G401 (cell line): Measurements from ENCODE around the gene AOAH. TPM values are rescaled to one million over a fixed set of nuclear protein-coding genes. Genes with fewer than 3 reads are reported as not detected.

ENCODE experiments used
- DNase-seq: peaks from one replicate; pipeline ENCODE4 v3.0.0-alpha.2; 2015; ENCODE audit warnings: low spot score
- in situ Hi-C: cut with HindIII; loops from 2 replicates; pipeline ENCODE4 v1.10.0; 2016; ENCODE audit warnings: low sequenced_read_pairs, mixed read lengths
- total RNA-seq: library from RNA; depleted of rRNA; stranded (reverse); fragments of >200 nt; shearing (Covaris generic); gene quantifications from 2 replicates; pipeline ENCODE4 v1.2.3, GENCODE V29; 2014; rRNA removed

AOAH gene, protein sequence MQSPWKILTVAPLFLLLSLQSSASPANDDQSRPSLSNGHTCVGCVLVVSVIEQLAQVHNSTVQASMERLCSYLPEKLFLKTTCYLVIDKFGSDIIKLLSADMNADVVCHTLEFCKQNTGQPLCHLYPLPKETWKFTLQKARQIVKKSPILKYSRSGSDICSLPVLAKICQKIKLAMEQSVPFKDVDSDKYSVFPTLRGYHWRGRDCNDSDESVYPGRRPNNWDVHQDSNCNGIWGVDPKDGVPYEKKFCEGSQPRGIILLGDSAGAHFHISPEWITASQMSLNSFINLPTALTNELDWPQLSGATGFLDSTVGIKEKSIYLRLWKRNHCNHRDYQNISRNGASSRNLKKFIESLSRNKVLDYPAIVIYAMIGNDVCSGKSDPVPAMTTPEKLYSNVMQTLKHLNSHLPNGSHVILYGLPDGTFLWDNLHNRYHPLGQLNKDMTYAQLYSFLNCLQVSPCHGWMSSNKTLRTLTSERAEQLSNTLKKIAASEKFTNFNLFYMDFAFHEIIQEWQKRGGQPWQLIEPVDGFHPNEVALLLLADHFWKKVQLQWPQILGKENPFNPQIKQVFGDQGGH
- 3.2 and 5.2 TPM in 2 replicates for total RNA-seq

DNA sequence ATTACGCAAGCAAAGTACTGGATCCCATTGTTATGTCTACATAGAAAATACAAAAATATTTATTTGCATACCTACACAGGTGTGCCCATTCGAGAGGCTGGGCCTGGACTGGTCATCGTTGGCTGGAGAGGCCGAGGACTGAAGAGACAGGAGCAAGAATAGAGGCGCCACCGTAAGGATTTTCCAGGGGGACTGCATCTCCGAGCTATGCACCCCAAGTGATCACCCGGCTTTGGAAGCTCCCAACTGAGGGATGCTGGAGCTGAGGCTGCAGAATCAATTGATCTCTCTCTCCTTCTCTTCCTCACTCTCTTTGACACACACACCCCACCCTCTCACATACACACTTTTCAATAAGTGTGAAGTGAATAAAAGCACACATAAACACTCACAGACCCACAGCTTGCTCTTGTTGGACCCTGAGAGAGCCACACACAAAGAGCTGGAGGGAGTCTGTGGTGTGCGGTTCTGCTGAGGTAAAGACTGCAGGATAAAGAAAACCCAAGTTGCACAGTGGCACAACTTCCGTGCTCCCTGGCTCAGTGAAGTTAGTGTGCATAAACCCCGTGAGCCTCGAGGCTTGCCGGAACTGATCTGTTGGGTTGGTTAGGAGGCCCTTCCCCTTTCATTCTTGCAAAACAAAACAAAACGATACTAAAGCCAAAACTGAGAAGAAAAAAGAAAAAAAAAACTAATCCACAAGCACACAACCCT is at the start of gene AOAH:
Gene AOAH, minus strand, starts transcription at position 544 of the 714 bp plus-strand sequence. Its CDS starts 346 bp downstream, at position 198.
- DNase-seq, result no peak
- in situ Hi-C loops, result no loop called here

DNA sequence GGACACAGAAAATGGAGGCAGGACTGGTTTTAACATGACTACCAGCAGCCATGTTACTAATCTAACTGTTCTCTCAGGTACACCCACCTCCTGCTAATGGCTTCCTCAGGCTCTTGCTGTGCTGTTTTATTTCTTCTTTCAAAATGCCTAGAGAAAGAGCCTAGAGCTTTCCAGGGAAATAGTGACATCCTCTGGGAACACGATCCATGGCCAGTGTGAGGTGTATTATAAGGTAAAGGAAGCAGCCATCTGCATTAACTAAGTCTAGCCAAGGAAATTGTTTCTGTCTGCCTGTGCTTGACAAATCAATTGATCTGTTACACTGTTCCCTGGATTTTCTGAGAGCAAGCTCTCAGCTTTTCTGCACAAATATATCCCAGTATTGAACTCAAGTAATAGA is 42.2 kb upstream of the AOAH start:
- in situ Hi-C loops, result no loop called here
- no peak for DNase-seq

DNA sequence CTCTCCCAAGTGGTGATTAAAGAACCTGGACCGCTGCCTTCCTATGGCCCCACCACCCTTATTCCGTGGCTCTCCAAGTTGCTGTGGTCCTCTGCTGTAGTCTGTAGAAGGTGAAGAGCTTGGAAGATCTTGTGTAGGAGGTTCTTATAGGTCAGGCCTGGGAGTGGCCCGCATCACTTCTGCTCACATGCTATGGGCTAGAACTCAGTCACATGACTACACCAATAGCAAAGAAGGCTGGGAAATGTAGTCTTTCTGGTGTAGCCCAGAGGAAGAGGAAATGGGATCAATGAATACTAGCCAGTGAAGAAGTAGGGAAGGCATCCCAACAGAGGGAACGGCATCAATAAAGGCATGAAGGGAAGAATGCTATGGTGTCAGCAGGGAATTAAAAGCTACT is 41.3 kb upstream of the AOAH start:
- DNase-seq, result no peak
- in situ Hi-C loops, result no loop called here

DNA sequence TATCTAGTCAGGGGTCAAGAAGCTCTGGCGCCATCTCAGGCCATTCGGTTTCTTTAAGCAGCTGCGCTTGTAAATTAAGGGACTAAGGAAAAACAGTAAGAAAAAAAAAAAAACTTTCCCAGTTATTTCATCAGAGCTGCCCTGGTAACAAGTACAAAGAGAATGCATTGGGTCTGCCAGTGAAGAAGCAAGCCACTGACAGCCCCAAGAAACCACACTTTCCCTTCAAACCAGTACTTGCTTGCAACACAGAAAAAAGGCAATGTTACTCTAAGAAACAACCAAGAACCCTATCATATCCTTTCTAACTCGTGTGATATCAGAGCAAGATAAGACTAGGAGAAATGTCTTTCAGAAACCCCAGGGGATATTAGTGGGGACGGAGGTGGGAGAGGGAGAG is 40.6 kb upstream of the AOAH start:
- no peak for DNase-seq

DNA sequence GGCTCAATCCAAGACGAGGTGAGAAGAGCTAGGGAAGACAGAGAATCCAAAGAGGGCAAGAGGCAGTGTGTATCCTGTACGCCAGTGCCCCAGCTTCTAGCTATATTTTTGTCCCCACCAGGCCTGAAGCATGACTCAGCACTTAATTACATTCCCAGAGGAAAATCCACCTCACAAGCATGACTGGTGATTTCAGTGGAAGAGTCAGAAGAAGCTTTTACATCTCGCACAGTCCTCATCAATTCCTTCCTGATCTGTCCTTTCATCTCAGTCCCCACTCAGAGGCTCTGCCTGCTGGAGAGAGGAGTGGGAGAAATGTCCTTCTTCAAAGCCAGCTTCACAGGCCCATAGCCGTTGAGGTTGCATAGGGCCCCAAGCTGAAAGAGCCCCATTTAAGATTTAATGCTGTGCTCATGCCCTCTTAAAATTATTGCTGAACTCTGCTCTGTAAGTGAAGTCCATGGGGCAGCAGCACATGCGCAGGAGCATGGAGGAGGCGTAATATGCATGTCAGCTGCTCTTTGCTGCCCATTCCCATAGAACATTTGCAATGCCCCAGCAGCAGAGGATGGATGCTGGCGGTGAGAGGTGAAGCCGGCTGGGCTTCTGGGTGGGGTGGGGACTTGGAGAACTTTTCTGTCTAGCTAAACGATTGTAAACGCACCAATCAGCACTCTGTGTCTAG is 39.0 kb upstream of the AOAH start:
- no peak for DNase-seq
- in situ Hi-C loops, result no loop called here

More for the DNA sequence above, 40.6 kb upstream of the AOAH start:
- in situ Hi-C loops, result no loop called here

DNA sequence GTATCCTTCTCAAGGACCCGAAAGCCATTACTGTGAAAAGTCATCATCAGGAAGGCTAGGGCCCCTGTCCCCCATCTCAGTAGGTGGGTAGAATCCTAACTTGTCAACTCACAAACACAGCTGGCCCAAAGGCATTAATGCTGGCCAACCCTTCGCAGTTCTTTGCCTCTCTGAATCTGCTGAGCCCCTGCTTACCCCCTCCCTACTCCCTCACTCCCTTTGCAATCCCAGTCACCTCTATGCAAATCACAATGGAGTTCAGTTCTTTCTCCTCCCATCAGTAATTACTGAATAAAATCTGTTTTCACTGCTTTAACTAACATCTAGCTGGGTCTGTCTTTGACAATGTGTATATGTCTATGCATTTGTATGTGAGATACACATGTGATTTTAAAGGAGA is 38.1 kb upstream of the AOAH start:
- no peak for DNase-seq
- in situ Hi-C loops, result no loop called here

DNA sequence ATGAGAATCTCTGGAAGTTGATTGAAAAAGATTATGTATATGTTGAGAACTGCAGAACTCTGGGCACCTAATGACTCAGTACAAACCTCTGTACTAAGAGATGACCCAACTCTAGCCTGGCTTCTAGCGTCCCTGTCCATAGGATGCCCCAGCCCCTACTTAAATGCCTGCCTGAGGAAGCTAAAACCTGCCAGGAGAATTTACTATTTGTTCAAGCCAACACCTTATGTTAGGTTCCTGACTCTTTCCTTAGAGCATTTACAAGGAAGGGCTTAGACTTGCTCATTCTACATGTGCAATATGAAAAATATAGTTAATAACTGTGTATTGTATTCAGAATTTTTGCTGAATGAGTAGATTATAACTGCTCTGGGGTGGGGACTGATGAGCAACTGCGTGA is 37.5 kb upstream of the AOAH start:
- DNase-seq, result no peak
- in situ Hi-C loops, result no loop called here

DNA sequence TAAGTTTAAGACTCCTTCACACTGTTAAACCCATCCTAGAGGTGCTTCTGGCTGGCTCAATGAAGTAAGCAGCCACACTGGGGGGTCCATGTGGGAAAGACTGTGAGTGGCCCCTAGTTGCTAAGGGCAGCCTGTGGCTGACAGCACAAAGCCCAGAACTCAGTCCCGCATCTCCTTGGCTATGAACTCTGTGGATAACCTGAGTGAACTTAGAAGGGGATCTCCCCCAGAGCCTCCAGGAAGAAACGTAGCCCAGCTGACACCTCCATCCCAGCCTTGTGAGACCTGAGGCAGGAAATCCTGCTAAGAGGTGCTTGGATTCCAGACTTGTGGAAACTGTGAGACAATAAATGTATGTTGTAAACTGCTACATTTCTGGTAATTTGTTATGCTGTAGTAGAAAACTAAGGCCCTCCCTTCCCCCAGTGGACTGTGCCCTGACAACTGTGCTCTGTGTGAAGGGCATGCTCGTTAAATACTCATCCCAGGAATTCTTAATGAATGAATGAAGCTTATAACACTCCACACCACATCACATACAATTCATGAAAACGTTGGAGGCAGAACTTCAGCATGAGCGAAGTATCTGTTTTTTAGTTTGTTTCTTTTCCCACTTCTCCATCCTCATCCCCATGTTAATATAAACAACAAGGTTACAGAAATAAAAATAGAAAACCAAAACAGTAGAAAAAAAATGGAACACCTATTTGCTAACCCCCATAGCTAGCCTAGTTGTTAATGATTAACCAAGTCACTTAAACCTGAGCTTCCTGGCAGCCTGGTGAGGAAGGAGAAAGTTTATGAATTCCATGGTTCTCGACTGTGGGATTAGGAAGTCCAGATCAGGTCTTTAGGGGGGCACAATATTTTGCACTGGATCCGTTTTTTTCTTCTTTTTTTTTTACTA is 36.8 kb upstream of the AOAH start:
- in situ Hi-C loops, result no loop called here
- no peak for DNase-seq

DNA sequence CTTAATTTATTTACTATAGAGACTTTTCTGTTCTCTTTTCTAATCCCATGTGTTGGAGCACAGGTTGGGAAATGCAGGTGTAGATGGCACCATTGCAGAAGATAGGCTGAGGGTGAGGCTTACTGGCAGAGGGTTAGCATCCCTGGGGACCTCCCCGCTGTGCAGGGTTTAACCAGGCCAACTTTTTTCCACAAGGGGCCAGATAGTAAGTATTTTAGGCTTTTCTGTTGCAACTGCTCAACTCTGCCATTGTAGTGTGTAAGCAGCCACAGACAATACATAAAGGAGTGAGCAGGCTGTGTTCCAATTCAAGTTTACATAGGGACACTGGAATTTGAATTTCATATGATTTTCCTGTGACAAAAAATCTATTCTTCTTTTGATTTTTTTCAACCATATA is 34.6 kb upstream of the AOAH start:
- no peak for DNase-seq
- in situ Hi-C loops, result no loop called here

DNA sequence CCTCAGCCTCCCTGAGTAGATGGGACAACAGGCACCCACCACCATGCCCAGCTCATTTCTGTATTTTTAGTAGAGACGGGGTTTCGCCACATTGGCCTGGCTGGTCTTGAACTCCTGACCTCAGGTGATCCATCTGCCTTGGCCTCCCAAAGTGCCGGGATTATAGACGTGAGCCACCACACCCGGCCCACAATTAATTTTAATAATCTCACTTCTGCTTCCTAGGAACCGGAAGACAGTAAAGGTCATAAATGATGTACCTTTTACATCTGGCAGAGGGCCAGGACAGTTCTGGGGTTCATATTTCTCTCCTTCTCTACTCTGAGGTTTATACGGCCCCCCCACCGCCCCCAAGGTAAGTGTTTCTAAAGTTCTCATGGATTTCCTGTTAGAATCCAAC is 31.2 kb upstream of the AOAH start:
- DNase-seq, result no peak
- in situ Hi-C loops, result no loop called here

DNA sequence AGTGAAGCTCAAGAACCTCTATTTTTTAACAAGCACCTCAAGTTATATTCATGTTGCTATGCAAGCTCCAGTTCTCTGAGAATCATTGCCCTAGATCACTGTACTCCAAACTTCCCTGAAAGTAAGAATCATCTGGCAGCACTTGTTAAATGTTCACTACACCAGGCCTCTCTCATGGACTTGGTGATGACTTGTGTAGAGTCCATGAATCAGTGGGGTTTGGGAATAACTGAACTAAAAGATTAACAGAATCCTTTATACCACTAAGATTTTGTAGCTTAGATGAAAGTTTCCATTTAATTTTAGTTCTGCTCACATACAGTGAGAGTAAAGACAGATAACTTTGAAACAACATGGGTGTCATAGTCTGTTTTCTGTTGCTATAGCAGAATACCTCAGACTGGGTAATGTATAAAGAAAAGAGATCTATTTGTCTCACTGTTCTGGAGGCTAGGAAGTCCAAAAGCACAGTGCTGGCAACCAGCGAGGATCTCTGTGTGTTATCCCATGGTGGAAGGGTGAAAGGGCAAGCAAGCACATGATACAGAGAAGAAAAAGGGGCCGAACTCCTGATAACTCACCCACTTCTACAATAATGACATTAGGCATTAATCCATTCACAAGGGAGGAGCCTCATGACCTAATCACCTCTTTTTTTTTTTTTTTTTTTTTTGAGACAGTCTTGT is 27.9 kb upstream of the AOAH start:
- in situ Hi-C loops, result no loop called here
- no peak for DNase-seq

DNA sequence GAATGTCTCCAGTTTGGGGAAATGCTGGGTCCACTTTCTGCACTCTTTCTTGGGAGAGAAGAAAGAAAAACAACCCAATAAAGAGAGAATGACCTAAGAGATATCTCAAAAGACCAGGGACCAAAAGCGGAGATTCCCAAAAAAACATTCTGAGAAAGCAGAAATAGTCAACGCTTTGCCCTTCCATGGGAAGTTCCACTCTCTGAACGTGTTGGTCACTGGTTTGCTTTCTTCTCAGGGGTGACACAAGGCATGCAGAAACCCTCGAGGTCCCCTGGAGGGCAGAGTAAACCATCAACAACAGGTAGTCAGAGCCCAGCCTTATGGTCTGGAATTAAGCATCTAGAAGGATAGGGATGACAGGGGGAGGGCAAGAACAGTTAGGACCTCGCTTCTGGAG is 26.2 kb upstream of the AOAH start:
- in situ Hi-C loops, result no loop called here
- no peak for DNase-seq

DNA sequence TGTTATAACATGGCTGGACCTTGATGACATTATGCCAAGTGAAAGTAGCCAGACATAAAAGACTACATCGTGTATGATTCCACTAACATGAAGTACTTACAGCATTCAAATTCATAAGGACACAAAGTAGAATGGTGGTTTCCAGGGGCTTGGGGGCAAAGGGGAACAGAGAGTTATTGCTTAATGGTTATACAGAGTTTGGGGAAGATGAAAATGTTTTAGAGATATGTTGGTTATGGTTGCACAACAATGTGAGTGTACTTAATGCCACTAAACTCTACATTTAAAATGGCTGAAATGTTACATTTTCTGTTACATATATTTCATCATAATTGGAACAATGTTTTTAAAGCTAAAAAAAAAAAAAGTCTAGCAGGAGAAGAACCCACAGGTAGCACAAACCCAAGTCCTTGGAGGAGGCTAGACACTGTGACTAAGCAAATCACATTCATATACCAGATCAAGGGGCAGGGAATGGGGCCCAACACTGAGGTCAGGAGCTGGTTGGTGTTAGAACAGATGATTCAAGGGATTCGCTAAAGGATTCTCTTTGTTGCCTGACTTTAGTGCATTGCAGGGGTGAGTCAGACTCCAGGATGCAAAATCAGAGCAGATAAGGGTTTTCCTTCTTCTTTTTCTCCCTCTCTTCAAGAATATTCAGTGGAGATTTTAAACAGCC is 25.1 kb upstream of the AOAH start:
- DNase-seq, result no peak

DNA sequence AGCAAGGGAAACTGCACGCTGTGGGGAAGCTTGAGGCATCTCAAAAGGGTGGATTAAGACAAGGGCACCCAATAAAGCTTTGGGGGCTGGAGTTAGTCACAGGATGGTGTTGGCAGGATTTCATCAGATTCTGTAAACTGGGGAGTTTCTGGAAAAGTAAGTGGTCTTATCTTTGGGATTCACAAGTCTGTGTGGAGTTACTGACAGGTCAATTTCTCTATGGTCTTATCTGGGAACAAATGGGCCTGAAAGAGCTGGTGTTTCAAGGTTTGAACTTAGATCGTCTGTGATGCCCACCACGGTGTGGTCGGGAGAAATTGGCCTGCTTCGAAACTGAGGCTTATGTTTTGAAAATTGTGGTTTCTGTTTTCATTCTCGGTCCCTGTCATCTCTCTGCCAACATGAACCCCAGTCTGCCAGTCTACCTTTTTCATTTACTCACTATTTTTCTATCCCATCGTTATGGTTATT is 23.8 kb upstream of the AOAH start:
- no peak for DNase-seq
- in situ Hi-C loops, result no loop called here

More for the DNA sequence above, 25.1 kb upstream of the AOAH start:
- in situ Hi-C loops, result no loop called here

DNA sequence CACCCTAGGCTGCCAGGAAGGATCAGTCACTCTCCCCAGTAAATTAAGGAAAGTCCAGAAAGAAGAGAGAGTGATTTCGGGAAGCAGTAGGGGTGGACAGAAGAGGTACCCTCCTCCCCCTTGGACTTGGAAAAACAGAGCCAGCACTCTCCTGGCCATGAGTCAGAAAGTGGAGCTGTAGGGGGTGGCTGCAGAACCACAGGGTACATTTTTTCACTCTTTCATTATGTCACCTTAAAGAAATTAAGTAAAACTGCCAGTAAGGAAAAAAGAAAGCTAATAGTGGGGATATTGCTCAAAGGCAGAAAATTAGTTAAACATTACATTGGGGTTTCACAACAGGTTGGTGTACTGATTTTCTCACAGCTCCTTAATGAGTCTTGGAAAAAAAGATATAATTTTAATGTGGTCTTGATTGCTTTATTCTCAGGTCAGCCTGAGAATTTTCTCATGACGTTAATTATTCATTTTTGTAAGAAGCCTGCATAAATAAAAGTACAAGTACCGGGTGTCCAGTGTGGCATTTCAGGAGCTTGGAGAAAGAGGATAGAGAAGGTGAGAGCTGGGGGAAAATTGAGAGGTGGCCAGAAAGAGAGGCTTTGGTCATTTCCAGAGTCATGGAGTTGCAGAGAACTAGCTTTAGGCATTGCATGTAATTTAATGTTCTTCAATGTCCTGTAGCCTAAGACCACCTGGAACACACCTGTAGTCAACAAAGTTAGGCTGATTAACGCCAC is 23.2 kb upstream of the AOAH start:
- DNase-seq, result no peak

DNA sequence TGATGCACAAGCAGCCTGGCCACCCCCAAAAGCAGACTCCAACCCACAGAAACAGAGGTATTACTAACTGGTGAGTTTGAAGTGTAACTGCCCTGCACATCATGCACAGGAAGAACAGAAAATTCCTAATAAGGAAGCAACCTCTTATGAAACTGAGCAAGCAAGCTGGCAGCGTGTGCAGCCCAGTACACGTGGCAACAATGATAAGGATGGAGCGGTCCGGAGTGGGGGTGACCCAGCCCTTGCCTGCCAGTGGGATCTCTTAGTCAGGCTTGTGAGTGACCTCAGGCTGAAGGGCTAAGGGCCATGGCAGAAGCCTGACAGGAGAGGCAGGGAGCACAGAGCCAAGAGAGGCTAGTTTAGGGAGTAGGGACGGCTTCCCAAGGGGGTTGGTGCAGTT is 22.1 kb upstream of the AOAH start:
- DNase-seq, result no peak
- in situ Hi-C loops, result no loop called here

More for the DNA sequence above, 23.2 kb upstream of the AOAH start:
- in situ Hi-C loops, result no loop called here
